ENCODE results near the gene PDX1.

PDX1 gene

GRCh38 chr13:27922883-27923612 lies 3.2 kb downstream of the PDX1 start:
- Histone ChIP-seq H3K4me1 (ENCODE audit: control insufficient read depth in 5 of 5, insufficient read depth in 5 of 5, low read length in 5 of 5) (peaks cover 0 to 38% (median 34%) of the 10 kb centered on the region in 5 donors), H3K27ac (ENCODE audit: low read depth, low read length) (no peak overlapping the region), H3K4me3 (ENCODE audit: low read depth in 1 of 5, low read length in 5 of 5) (no peak overlapping the region), H3K9me3 (ENCODE audit: control insufficient read depth in 5 of 5, low read length in 5 of 5) (no peaks in the 10 kb centered on the region), H3K9ac (ENCODE audit: low read length in 5 of 5) (no peak overlapping the region), H3K27me3 (ENCODE audit: control insufficient read depth in 5 of 5, insufficient read depth in 4 of 5, low read length in 5 of 5) (peaks cover 57 to 98% (median 87%) of the 10 kb centered on the region in 5 donors), H3K36me3 (ENCODE audit: control insufficient read depth in 5 of 5, insufficient read depth in 5 of 5, low read length in 5 of 5) (no peaks in the 10 kb centered on the region)

- Histone ChIP-seq H3K4me1 (ENCODE audit: control insufficient read depth in 5 of 5, insufficient read depth in 5 of 5, low read length in 5 of 5) (peaks cover 0 to 37% (median 29%) of the 10 kb centered on the region in 5 donors), H3K27me3 (ENCODE audit: control insufficient read depth in 5 of 5, insufficient read depth in 4 of 5, low read length in 5 of 5) (peaks cover 57 to 98% (median 87%) of the 10 kb centered on the region in 5 donors), H3K9ac (ENCODE audit: low read length in 5 of 5) (no peak overlapping the region)
Measured at GRCh38 chr13:27923794-27924528, 4.2 kb downstream of the PDX1 start.

GRCh38 chr13:27924529-27925141 lies 4.8 kb downstream of the PDX1 start:
- Histone ChIP-seq H3K9me3 (ENCODE audit: control insufficient read depth in 5 of 5, low read length in 5 of 5) (peaks cover 0 to 3% (median 0%) of the 10 kb centered on the region in 5 donors), H3K27me3 (ENCODE audit: control insufficient read depth in 5 of 5, insufficient read depth in 4 of 5, low read length in 5 of 5) (peaks cover 61 to 99% (median 90%) of the 10 kb centered on the region in 5 donors), H3K4me3 (ENCODE audit: low read depth in 1 of 5, low read length in 5 of 5) (no peak overlapping the region), H3K9ac (ENCODE audit: low read length in 5 of 5) (no peak overlapping the region), H3K36me3 (ENCODE audit: control insufficient read depth in 5 of 5, insufficient read depth in 5 of 5, low read length in 5 of 5) (no peaks in the 10 kb centered on the region), H3K4me1 (ENCODE audit: control insufficient read depth in 5 of 5, insufficient read depth in 5 of 5, low read length in 5 of 5) (peaks cover 0 to 36% (median 26%) of the 10 kb centered on the region in 5 donors), H3K27ac (ENCODE audit: low read depth, low read length) (no peak overlapping the region)

More at GRCh38 chr13:27923794-27924528, 4.2 kb downstream of the PDX1 start:
- Histone ChIP-seq H3K9me3 (ENCODE audit: control insufficient read depth in 5 of 5, low read length in 5 of 5) (peaks cover 0 to 2% (median 0%) of the 10 kb centered on the region in 5 donors), H3K36me3 (ENCODE audit: control insufficient read depth in 5 of 5, insufficient read depth in 5 of 5, low read length in 5 of 5) (no peaks in the 10 kb centered on the region), H3K4me3 (ENCODE audit: low read depth in 1 of 5, low read length in 5 of 5) (no peak overlapping the region), H3K27ac (ENCODE audit: low read depth, low read length) (no peak overlapping the region)

- Histone ChIP-seq H3K4me1 (ENCODE audit: control insufficient read depth in 5 of 5, insufficient read depth in 5 of 5, low read length in 5 of 5) (peaks cover 0 to 28% (median 18%) of the 10 kb centered on the region in 5 donors), H3K27me3 (ENCODE audit: control insufficient read depth in 5 of 5, insufficient read depth in 4 of 5, low read length in 5 of 5) (peaks cover 68 to 99% (median 91%) of the 10 kb centered on the region in 5 donors), H3K4me3 (ENCODE audit: low read depth in 1 of 5, low read length in 5 of 5) (no peak overlapping the region), H3K27ac (ENCODE audit: low read depth, low read length) (no peak overlapping the region), H3K9ac (ENCODE audit: low read length in 5 of 5) (no peak overlapping the region), H3K9me3 (ENCODE audit: control insufficient read depth in 5 of 5, low read length in 5 of 5) (peaks cover 0 to 3% (median 0%) of the 10 kb centered on the region in 5 donors), H3K36me3 (ENCODE audit: control insufficient read depth in 5 of 5, insufficient read depth in 5 of 5, low read length in 5 of 5) (no peaks in the 10 kb centered on the region)
Measured at GRCh38 chr13:27925220-27925991, 5.6 kb downstream of the PDX1 start.

GRCh38 chr13:27926644-27927434 lies 7.0 kb downstream of the PDX1 start:
- Histone ChIP-seq H3K36me3 (ENCODE audit: control insufficient read depth in 5 of 5, insufficient read depth in 5 of 5, low read length in 5 of 5) (no peaks in the 10 kb centered on the region), H3K27ac (ENCODE audit: low read depth, low read length) (no peak overlapping the region), H3K4me1 (ENCODE audit: control insufficient read depth in 5 of 5, insufficient read depth in 5 of 5, low read length in 5 of 5) (peaks cover 0 to 14% (median 4%) of the 10 kb centered on the region in 5 donors), H3K4me3 (ENCODE audit: low read depth in 1 of 5, low read length in 5 of 5) (no peak overlapping the region), H3K9ac (ENCODE audit: low read length in 5 of 5) (no peak overlapping the region), H3K27me3 (ENCODE audit: control insufficient read depth in 5 of 5, insufficient read depth in 4 of 5, low read length in 5 of 5) (peaks cover 54 to 89% (median 82%) of the 10 kb centered on the region in 5 donors), H3K9me3 (ENCODE audit: control insufficient read depth in 5 of 5, low read length in 5 of 5) (peaks cover 0 to 3% (median 0%) of the 10 kb centered on the region in 5 donors)

- Histone ChIP-seq H3K4me1 (ENCODE audit: control insufficient read depth in 5 of 5, insufficient read depth in 5 of 5, low read length in 5 of 5) (peaks cover 0 to 8% (median 0%) of the 10 kb centered on the region in 5 donors), H3K9me3 (ENCODE audit: control insufficient read depth in 5 of 5, low read length in 5 of 5) (peaks cover 0 to 3% (median 0%) of the 10 kb centered on the region in 5 donors), H3K9ac (ENCODE audit: low read length in 5 of 5) (no peak overlapping the region), H3K4me3 (ENCODE audit: low read depth in 1 of 5, low read length in 5 of 5) (no peak overlapping the region), H3K36me3 (ENCODE audit: control insufficient read depth in 5 of 5, insufficient read depth in 5 of 5, low read length in 5 of 5) (no peaks in the 10 kb centered on the region), H3K27ac (ENCODE audit: low read depth, low read length) (no peak overlapping the region), H3K27me3 (ENCODE audit: control insufficient read depth in 5 of 5, insufficient read depth in 4 of 5, low read length in 5 of 5) (peaks cover 52 to 80% (median 74%) of the 10 kb centered on the region in 5 donors)
Measured at GRCh38 chr13:27927444-27928352, 7.9 kb downstream of the PDX1 start.

GRCh38 chr13:27928353-27928804 lies 8.6 kb downstream of the PDX1 start:
- H3K4me3 ChIP-seq (ENCODE audit: low read depth in 1 of 5, low read length in 5 of 5): no peak overlapping the region
- H3K27me3 ChIP-seq (ENCODE audit: control insufficient read depth in 5 of 5, insufficient read depth in 4 of 5, low read length in 5 of 5): peaks cover 47 to 73% (median 67%) of the 10 kb centered on the region in 5 donors
- H3K9ac ChIP-seq (ENCODE audit: low read length in 5 of 5): no peak overlapping the region
- no peaks in the 10 kb centered on the region for H3K36me3 ChIP-seq (ENCODE audit: control insufficient read depth in 5 of 5, insufficient read depth in 5 of 5, low read length in 5 of 5)
- peaks cover 0 to 3% (median 0%) of the 10 kb centered on the region in 5 donors for H3K9me3 ChIP-seq (ENCODE audit: control insufficient read depth in 5 of 5, low read length in 5 of 5)
- peaks cover 0 to 8% (median 0%) of the 10 kb centered on the region in 5 donors for H3K4me1 ChIP-seq (ENCODE audit: control insufficient read depth in 5 of 5, insufficient read depth in 5 of 5, low read length in 5 of 5)
- H3K27ac ChIP-seq (ENCODE audit: low read depth, low read length): no peak overlapping the region

Data from subcutaneous abdominal adipose tissue (tissue), 5 donors.